GM19467 (cell line): ENCODE measurements around the gene NXPH3.

Source experiments
- ATAC-seq: cut with Tn5 transposase; IDR thresholded peaks from one replicate; pipeline ENCODE4 v1.9.1; 2021; ENCODE audit warnings: mild to moderate bottlenecking, moderate library complexity; ENCODE audit not compliant: unreplicated experiment

NXPH3 gene

DNA sequence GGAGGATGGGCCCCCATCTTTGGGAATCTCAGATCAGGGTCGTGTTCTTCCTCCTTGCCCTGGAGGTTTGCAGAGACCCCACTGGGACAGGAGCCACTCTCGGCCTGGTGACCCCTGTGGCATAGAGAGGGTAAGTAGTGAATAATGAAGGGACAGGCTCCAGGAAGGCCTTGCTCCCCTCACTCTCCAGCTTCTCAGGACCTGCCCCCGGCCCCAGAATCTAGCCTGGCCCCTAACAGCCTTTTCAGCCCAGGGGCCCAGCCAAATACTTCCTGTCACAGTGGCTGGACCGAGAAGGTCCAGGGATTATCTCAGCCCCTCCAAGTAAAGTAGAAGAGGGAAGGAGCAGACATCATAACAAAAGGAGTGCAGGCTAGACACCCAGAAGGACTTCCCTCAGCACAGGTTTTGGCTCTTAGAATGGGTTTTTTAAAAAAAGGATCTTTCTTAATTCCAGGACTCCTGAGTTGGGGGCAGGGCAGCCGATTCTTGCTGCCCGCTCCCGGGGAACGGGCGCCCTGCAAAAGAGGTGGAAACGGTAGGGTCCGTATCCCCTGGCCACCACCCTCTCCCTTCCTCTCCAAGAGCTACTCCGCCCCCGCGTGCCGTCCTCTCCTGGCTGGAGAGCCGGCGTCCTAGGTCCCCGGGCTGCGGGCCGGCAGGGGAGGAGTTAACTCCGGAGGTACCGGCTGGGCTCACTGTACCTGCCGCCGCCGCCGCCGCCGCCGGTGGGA lies 559 bp upstream of the NXPH3 start:
- ATAC-seq = no peak

GRCh38 chr17:49576088-49576916 lies 631 bp downstream of the NXPH3 start:
- no peak for ATAC-seq

DNA sequence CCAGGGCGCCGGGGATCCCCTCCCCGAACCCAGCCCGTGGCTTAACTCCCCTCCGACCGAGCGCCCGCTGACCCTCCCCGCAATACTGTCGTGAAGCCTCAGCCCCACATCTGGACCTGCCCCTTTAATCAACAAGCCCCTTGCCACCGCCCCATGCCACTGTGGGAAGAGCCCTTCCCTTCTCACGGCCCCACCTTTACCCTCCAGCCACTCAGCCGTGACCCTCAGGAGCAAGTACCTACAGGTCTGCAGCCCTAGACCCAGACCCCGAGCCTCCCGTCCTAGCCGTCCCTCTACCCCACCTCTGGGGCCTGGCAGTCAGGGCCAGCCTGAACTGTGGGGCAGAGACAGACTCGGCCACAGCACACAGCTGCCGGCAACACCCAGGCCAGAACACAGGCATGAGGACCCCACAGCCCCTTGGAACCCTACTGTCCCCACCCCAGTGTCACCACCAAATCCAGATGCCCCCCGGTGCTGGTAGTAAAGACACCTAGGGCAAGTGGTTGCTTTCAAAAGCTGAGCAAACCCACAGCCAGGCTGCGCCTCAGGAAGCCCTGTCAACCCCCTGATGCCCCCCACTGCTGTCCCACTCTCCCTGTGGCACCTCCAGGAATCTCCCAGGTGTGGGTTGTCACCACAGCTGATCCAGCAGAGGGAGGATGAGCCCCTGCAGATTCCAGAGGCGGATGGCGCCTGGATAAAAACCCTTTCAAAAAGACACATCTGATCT lies 1.4 kb downstream of the NXPH3 start:
- no peak for ATAC-seq

DNA sequence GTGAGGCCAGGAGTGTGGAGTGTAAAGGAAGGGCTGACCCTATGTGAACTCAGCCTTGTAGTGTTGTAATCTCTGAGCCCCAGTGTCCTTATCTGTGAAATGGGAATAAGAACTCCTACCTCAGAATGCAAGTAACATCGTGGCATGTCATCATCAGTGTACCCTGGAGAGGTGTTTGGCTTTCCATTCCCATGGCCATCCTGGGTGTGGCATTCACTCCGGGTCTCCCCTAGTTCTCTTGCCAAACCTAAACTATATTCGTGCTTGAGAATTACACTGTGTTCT lies 1.9 kb downstream of the NXPH3 start:
- ATAC-seq = no peak

DNA sequence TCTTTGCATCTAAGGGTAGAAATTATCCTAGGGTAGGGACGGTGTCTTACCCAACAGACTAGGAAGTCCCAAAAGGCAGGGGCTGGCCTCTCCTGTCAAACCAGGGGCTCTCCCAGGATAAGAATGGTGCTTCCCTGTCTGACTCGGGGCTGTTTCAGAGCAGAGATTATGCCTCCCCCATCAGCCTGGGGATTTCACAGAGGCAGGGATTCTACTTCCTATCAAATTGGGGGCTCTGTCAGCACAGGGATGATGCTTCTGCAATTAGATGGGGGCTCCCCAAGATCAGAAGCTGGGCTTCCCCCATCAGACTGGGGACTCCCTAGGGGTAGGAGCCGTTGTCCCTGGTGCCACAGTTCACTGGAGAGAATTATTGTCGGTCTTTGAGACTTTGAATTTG lies 2.3 kb downstream of the NXPH3 start:
- ATAC-seq = no peak

DNA sequence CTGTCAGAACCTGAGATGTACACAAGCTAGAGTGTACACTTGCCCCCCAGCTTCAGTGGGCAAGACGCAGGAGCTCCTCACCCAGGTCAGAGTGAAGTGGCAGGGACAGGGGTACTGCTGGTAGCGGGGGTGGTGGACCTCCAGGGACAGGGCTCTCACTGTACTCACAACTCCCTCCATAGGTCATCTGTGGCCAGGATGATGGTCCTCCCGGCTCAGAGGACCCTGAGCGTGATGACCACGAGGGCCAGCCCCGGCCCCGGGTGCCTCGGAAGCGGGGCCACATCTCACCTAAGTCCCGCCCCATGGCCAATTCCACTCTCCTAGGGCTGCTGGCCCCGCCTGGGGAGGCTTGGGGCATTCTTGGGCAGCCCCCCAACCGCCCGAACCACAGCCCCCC lies 2.7 kb downstream of the NXPH3 start:
- ATAC-seq = no peak

- no peak for ATAC-seq
These were observed 3.4 kb downstream of the NXPH3 start for GRCh38 chr17:49578952-49579500.

GRCh38 chr17:49579522-49579921 lies 3.9 kb downstream of the NXPH3 start:
- ATAC-seq = no peak

GRCh38 chr17:49580055-49580721 lies 4.5 kb downstream of the NXPH3 start:
- no peak for ATAC-seq

DNA sequence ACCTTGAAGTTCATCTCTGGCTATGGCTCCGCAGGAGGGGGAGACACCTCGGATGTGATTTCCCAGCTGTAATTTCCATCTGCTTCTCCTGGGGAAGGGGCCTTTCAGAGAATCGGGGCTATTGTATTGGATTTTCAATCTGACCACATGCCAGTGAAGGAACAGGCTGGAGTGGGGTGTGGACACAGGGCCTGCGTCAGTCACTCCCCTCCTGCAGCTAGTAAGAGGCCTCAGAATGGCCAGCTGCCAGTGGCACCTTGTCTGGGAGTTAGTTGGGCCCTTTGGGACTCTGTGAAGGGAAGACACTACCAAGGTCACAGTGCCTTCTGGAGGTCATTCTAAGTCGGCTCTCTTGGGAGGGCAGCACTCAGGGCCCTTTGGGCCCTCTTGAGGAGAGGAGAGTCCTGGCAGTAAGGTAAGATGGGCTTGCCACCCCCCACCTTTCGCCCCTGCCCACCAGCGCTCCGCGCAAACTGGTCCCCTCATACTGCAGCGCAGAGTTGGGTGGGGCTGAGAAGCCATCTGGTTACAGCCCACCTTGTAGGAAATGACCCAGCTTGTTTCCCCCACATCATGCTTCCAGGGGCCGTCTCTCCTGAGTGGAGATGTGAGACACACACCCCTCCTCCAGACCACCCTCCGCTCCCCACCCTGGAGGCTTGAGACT lies 5.4 kb downstream of the NXPH3 start:
- ATAC-seq = no peak

DNA sequence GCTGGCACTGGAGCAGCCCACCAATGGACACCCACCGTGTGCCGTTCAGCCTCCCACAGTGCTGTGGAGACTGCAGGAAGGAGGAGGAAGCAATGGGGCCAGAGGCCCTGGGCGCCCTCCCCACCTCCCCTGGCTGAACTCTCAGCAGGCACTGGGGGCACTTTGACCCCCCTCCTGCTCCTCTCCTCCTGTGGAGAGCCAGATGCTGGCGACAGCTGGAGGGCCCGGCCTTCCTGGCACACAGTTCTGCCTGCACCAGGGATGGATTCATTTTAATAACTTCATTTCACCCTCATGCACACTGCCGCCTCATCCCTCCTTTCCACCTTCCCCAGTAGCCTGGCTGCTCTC lies 6.0 kb downstream of the NXPH3 start:
- ATAC-seq = no peak

DNA sequence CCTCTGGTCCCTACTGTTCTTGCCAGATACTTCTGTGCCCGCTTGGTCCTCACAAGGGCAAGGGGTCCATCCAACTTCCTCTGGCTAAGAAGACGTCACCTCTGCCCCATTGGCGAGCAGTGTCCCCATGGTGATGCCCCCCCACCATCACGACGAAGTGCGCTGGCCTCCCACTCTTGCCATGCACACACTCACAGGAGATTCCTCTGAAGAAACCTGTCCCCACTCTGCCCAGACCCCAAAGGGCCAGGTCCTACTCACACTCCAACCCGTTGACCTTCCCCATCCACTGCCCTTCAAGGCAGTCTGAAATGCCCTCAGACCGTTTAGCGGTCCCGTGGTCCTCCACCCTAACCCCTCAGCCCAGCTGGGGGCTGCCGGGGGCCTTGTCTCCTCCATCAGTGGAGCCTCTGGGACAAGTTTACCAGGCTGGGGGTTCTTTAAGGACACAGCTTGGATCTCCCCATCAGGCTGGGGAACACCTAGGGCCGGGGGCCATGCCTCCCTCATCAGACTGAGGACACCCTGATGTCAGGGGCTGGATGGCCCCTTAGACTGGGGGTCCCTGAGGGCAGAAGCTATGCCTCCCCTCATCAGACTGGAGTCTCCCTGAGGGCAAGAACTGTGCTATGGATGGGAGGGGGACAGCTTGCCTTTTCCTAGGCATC lies 6.5 kb downstream of the NXPH3 start:
- no peak for ATAC-seq

- no peak for ATAC-seq
These were observed 7.1 kb downstream of the NXPH3 start for GRCh38 chr17:49582789-49583188.

GRCh38 chr17:49583226-49583625 lies 7.6 kb downstream of the NXPH3 start:
- no peak for ATAC-seq

GRCh38 chr17:49583889-49584288 lies 8.2 kb downstream of the NXPH3 start:
- no peak for ATAC-seq

DNA sequence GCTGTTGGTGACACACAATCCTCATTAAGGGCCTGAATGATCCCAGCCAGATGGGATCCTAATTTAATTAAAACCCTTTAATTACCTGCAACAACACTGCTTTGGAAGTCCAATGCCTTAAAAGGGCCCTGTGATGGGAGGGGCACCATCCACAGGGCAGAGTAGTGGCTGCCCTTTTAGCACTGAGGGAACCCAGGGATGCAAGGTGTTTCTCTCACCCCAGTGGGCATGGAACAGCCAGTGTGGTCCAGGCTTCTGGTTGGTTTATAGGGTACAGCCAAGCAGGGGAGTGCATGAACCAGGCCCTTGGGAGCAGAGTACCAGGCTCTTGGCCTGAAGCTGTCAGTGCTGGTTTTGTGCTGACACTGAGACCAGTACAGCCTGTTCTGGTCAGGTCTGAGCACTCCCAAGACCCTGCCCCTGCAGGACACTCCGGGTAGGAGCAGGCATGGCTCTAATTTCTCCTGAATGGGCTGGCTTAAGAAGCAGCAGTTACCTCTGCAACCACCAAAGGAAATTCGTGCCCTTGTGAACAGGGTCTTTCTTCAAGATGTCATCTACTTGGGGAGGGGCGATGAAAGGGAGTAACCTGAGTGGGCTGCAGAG lies 9.9 kb downstream of the NXPH3 start:
- no peak for ATAC-seq

GRCh38 chr17:49587366-49588073 lies 11.8 kb downstream of the NXPH3 start:
- no peak for ATAC-seq

DNA sequence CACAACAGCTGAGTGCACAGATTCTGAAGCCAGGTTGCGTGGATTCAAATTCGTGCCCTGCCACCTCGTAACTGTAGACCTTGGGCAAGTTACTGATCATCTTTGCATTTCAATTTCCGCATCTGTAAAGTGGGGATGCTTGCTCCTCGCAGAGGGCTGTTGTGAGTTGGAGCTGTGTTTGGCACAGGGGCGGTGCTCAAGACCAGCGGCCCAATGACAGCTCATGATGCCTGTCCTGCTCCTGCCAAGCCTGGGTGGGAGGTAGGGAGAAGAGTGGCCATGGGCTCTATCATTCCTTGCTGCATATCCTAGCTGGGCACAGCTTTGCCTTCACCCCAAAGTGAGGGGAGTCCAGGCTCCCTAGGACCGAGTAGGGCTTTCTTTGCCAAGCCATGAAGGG lies 12.6 kb downstream of the NXPH3 start:
- ATAC-seq = no peak
